C4-2B (cell line): ENCODE data around the gene NCKAP5L.

ENCODE experiments used
- ZFX ChIP-seq: fragments of 450-650 bp; IDR thresholded peaks from 2 replicates; pipeline ENCODE4 v1.6.1; 2017
- TF ChIP-seq, protein P1 (sequence below): fragments of 450-650 bp; conservative IDR thresholded peaks from 2 replicates; pipeline ENCODE4 v1.5.1; 2017; ENCODE audit warnings: mild to moderate bottlenecking

- TF ChIP-seq, protein P1, sequence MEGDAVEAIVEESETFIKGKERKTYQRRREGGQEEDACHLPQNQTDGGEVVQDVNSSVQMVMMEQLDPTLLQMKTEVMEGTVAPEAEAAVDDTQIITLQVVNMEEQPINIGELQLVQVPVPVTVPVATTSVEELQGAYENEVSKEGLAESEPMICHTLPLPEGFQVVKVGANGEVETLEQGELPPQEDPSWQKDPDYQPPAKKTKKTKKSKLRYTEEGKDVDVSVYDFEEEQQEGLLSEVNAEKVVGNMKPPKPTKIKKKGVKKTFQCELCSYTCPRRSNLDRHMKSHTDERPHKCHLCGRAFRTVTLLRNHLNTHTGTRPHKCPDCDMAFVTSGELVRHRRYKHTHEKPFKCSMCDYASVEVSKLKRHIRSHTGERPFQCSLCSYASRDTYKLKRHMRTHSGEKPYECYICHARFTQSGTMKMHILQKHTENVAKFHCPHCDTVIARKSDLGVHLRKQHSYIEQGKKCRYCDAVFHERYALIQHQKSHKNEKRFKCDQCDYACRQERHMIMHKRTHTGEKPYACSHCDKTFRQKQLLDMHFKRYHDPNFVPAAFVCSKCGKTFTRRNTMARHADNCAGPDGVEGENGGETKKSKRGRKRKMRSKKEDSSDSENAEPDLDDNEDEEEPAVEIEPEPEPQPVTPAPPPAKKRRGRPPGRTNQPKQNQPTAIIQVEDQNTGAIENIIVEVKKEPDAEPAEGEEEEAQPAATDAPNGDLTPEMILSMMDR = no peak
- TF ChIP-seq ZFX = no peak
Observed at GRCh38 chr12:49871263-49871561, 43.0 kb upstream of the NCKAP5L start.
